ENCODE results near the gene MMS22L.

Gene MMS22L

GRCh38 chr6:97316978-97317377 lies 34.0 kb upstream of the MMS22L start:
- TF ChIP-seq POLR2AphosphoS5 (IDR thresholded peaks at IDR 0.05; ENCODE audit: low read depth) = no peak
- TF ChIP-seq GABPA (IDR thresholded peaks at IDR 0.05; ENCODE audit: low read depth) = no peak
- no peak for TF ChIP-seq SPI1 (IDR thresholded peaks at IDR 0.05; ENCODE audit: borderline replicate concordance, low read depth)
- no peak for TF ChIP-seq REST (IDR thresholded peaks at IDR 0.05; ENCODE audit: insufficient replicate concordance, low read depth)
- no peak for TF ChIP-seq CTCF (IDR thresholded peaks at IDR 0.05; ENCODE audit: insufficient read depth, low read length)
- no peak for DNase-seq (ENCODE audit: low read depth in 1 of 2, low spot score in 1 of 2)
- Histone ChIP-seq H3K27me3 (ENCODE audit: insufficient read depth, poor library complexity, severe bottlenecking) (no peaks in the 10 kb centered on the region), H3K27ac (replicated peaks) (no peak overlapping the region), H3K4me3 (replicated peaks; ENCODE audit: insufficient read depth, low read length) (no peak overlapping the region)

- Histone ChIP-seq H3K27me3 (ENCODE audit: insufficient read depth, poor library complexity, severe bottlenecking) (no peaks in the 10 kb centered on the region), H3K4me3 (replicated peaks; ENCODE audit: insufficient read depth, low read length) (no peak overlapping the region), H3K27ac (replicated peaks) (no peak overlapping the region)
- no peak for DNase-seq (ENCODE audit: low read depth in 1 of 2, low spot score in 1 of 2)
- TF ChIP-seq POLR2AphosphoS5 (IDR thresholded peaks at IDR 0.05; ENCODE audit: low read depth) (no peak), SPI1 (IDR thresholded peaks at IDR 0.05; ENCODE audit: borderline replicate concordance, low read depth) (no peak), REST (IDR thresholded peaks at IDR 0.05; ENCODE audit: insufficient replicate concordance, low read depth) (no peak), CTCF (IDR thresholded peaks at IDR 0.05; ENCODE audit: insufficient read depth, low read length) (no peak), GABPA (IDR thresholded peaks at IDR 0.05; ENCODE audit: low read depth) (no peak)
Observed at GRCh38 chr6:97312241-97312640, 29.2 kb upstream of the MMS22L start.

- no peak overlapping the region for H3K4me3 ChIP-seq (replicated peaks; ENCODE audit: insufficient read depth, low read length)
- no peaks in the 10 kb centered on the region for H3K27me3 ChIP-seq (ENCODE audit: insufficient read depth, poor library complexity, severe bottlenecking)
- TF ChIP-seq POLR2AphosphoS5 (IDR thresholded peaks at IDR 0.05; ENCODE audit: low read depth) = no peak
- no peak overlapping the region for H3K27ac ChIP-seq (replicated peaks)
- no peak for DNase-seq (ENCODE audit: low read depth in 1 of 2, low spot score in 1 of 2)
Observed at GRCh38 chr6:97306544-97307320, 23.7 kb upstream of the MMS22L start.

- TF ChIP-seq REST (IDR thresholded peaks at IDR 0.05; ENCODE audit: insufficient replicate concordance, low read depth) (no peak), GABPA (IDR thresholded peaks at IDR 0.05; ENCODE audit: low read depth) (no peak), CTCF (IDR thresholded peaks at IDR 0.05; ENCODE audit: insufficient read depth, low read length) (no peak), SPI1 (IDR thresholded peaks at IDR 0.05; ENCODE audit: borderline replicate concordance, low read depth) (no peak), POLR2AphosphoS5 (IDR thresholded peaks at IDR 0.05; ENCODE audit: low read depth) (no peak)
Observed at GRCh38 chr6:97305414-97306066, 22.5 kb upstream of the MMS22L start.

More at GRCh38 chr6:97305414-97306066, 22.5 kb upstream of the MMS22L start:
- Histone ChIP-seq H3K27ac (replicated peaks) (no peak overlapping the region), H3K4me3 (replicated peaks; ENCODE audit: insufficient read depth, low read length) (no peak overlapping the region), H3K27me3 (ENCODE audit: insufficient read depth, poor library complexity, severe bottlenecking) (no peaks in the 10 kb centered on the region)
- no peak for DNase-seq (ENCODE audit: low read depth in 1 of 2, low spot score in 1 of 2)

Data from HL-60 (cell line).